Measurements from ENCODE around the gene PLCG2.

DNA sequence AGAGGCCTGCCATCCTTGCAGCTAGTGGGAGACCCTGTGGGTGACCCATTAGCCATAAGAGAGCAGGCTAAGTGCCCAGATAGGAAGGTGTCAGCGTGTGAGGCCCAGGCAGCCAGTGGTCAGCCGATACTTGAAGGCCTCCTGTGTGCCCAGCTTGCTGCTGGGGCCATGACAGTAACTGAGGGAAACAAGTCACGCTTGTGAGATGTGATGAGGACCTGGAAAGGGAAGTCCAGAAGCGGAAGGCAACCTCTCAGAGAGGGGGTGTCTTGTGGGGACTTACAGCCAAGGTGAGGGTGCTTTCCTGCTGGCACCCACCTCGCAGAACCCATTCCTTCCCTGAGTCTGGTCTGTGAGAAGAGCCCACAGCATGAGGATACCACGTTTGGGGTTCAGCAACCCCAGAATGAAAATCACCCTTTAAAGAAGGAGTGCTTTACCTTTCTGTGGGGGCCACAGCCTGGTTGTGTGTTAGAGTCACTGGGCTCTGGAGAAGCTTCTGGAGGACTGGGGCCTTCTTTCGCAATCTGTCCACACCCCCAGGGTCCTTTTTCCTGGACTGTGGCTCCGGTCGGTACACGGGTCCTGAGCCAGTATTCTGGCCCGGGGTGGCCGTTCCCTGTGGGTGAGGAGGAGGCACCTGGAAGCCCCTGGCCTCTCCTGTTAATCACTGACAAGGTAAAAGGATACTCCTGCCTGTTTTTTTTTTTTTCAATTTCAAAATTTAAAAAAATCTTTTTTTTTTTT, 53.9 kb downstream of the PLCG2 start:
- TF ChIP-seq EP300 (IDR thresholded peaks at IDR 0.05), result no peak
- TF ChIP-seq, protein P1, sequence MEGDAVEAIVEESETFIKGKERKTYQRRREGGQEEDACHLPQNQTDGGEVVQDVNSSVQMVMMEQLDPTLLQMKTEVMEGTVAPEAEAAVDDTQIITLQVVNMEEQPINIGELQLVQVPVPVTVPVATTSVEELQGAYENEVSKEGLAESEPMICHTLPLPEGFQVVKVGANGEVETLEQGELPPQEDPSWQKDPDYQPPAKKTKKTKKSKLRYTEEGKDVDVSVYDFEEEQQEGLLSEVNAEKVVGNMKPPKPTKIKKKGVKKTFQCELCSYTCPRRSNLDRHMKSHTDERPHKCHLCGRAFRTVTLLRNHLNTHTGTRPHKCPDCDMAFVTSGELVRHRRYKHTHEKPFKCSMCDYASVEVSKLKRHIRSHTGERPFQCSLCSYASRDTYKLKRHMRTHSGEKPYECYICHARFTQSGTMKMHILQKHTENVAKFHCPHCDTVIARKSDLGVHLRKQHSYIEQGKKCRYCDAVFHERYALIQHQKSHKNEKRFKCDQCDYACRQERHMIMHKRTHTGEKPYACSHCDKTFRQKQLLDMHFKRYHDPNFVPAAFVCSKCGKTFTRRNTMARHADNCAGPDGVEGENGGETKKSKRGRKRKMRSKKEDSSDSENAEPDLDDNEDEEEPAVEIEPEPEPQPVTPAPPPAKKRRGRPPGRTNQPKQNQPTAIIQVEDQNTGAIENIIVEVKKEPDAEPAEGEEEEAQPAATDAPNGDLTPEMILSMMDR (IDR thresholded peaks at IDR 0.05), result no peak

Measured in ovary (tissue), 3 donors.